Endothelial cell of umbilical vein (primary cell): ENCODE measurements around the gene CCDC34. TPM values are rescaled to one million over a fixed set of nuclear protein-coding genes. Genes with fewer than 3 reads are reported as not detected.

Source experiments
- BruUV-seq: library from RNA; stranded (reverse); fragments of 400-500 nt; replicated peaks from 2 replicates; lab custom pipeline; 2021; lab: Mats Ljungman, UMichigan
- CTCF ChIA-PET: fragments of 300-600, 350-600 bp; sonication (Branson Sonifier 250); formaldehyde crosslinking; loops from one replicate; lab custom pipeline; 2021; ENCODE audit warnings: antibody characterized with exemption, inconsistent platforms; lab: Charles Lee
- POLR2A ChIA-PET: fragments of 300-600, 350-600 bp; sonication (Branson Sonifier 250); formaldehyde crosslinking; loops from one replicate; lab custom pipeline; 2021; ENCODE audit warnings: antibody characterized with exemption, inconsistent platforms; lab: Charles Lee
- DNase-seq: peaks from one replicate; pipeline ENCODE4 v3.0.0-alpha.2; 2011; ENCODE audit warnings: low read depth, low spot score
- FAIRE-seq: peaks from 2 replicates; lab custom pipeline; 2011; peaks lifted over from hg19 to GRCh38; lab: Jason Lieb, UNC
- H2AFZ ChIP-seq: 2 replicates; pipeline ENCODE4 v1.6.0; 2012; ENCODE audit warnings: low read depth, low read length, control low read depth, inconsistent platforms
- H3K27ac ChIP-seq: 2 replicates; pipeline ENCODE4 v1.5.1; 2011; ENCODE audit warnings: low read depth, mild to moderate bottlenecking, control low read depth, low read length, moderate library complexity; ENCODE audit not compliant: insufficient read depth
- H3K27me3 ChIP-seq, 2 experiments: 2 replicates each; pipeline versions ENCODE4 v1.6.0 to v1.6.1; 2011; ENCODE audit warnings: low read length in 2 of 2, mixed read lengths in 1 of 2; ENCODE audit not compliant: control insufficient read depth in 2 of 2, insufficient read depth in 2 of 2
- H3K36me3 ChIP-seq, 2 experiments: 2 replicates in 1 of 2; 3 replicates in 1 of 2; pipeline ENCODE4 v1.5.1; 2011; ENCODE audit warnings: low read length in 2 of 2, mild to moderate bottlenecking in 1 of 2, moderate library complexity in 1 of 2; ENCODE audit not compliant: control insufficient read depth in 2 of 2, insufficient read depth in 2 of 2; ENCODE audit errors: extremely low read depth in 1 of 2
- H3K4me1 ChIP-seq: 3 replicates; pipeline ENCODE4 v1.5.1; 2011; ENCODE audit warnings: mild to moderate bottlenecking, low read length; ENCODE audit not compliant: control insufficient read depth, insufficient read depth; ENCODE audit errors: extremely low read depth
- H3K4me2 ChIP-seq: 2 replicates; pipeline ENCODE4 v1.6.1; 2011; ENCODE audit warnings: low read length, control low read depth, mixed read lengths; ENCODE audit not compliant: insufficient read depth
- H3K4me3 ChIP-seq, 3 experiments: fragments of 200-600 bp in 1 of 3; sonication (generic), shearing (Covaris generic) in 1 of 3; replicated peaks in 1 of 3; 2 replicates each; pipeline ENCODE4 v1.5.1; 2011 to 2016; ENCODE audit warnings: control low read depth in 3 of 3, low read length in 3 of 3, mild to moderate bottlenecking in 2 of 3, inconsistent platforms in 1 of 3, low read depth in 1 of 3, moderate library complexity in 1 of 3; ENCODE audit not compliant: insufficient read depth in 1 of 3
- H3K79me2 ChIP-seq: 2 replicates; pipeline ENCODE4 v1.6.0; 2012; ENCODE audit warnings: low read length, inconsistent platforms; ENCODE audit not compliant: control insufficient read depth, insufficient read depth
- H3K9ac ChIP-seq: replicated peaks from 2 replicates; pipeline ENCODE3; 2011; ENCODE audit warnings: low read length, control low read depth; ENCODE audit not compliant: insufficient read depth; ENCODE audit errors: extremely low read depth
- H3K9me1 ChIP-seq: replicated peaks from 3 replicates; pipeline ENCODE4 v1.6.0; 2011; ENCODE audit warnings: mild to moderate bottlenecking, low read length; ENCODE audit not compliant: control insufficient read depth, insufficient read depth; ENCODE audit errors: extremely low read depth
- H3K9me3 ChIP-seq: replicated peaks from 2 replicates; pipeline ENCODE4 v1.5.1; 2012; ENCODE audit warnings: low read length, inconsistent platforms; ENCODE audit not compliant: control insufficient read depth, insufficient read depth
- H4K20me1 ChIP-seq: replicated peaks from 2 replicates; pipeline ENCODE3; 2011; ENCODE audit warnings: mild to moderate bottlenecking, low read length; ENCODE audit not compliant: control insufficient read depth, insufficient read depth; ENCODE audit errors: extremely low read depth
- EZH2 ChIP-seq: IDR thresholded peaks from 2 replicates; pipeline ENCODE4 v1.6.1; 2012; ENCODE audit warnings: borderline replicate concordance, low read depth, mild to moderate bottlenecking, moderate library complexity, low read length, inconsistent platforms; ENCODE audit not compliant: severe bottlenecking
- FOS ChIP-seq: IDR thresholded peaks from 2 replicates; pipeline ENCODE4 v1.6.1; 2011; ENCODE audit warnings: mild to moderate bottlenecking, low read length, moderate library complexity, borderline replicate concordance; ENCODE audit not compliant: insufficient read depth
- JUN ChIP-seq: IDR thresholded peaks from 2 replicates; pipeline ENCODE4 v1.6.1; 2011; ENCODE audit warnings: borderline replicate concordance, low read depth; ENCODE audit not compliant: insufficient read length, insufficient read depth
- MYC ChIP-seq: IDR thresholded peaks from one replicate; pipeline ENCODE4 v1.6.1; 2011; ENCODE audit warnings: mild to moderate bottlenecking, low read depth, low read length
- POLR2A ChIP-seq: IDR thresholded peaks from 2 replicates; pipeline ENCODE4 v1.6.1; 2012; ENCODE audit warnings: low read depth, mild to moderate bottlenecking, control low read depth, low read length
- POLR2AphosphoS5 ChIP-seq: IDR thresholded peaks from 2 replicates; pipeline ENCODE4 v1.6.1; 2012; ENCODE audit warnings: low read depth, mild to moderate bottlenecking, control low read depth, low read length, moderate library complexity; ENCODE audit not compliant: insufficient read depth
- dilution Hi-C: fragments of 300-500 bp; cut with MboI; formaldehyde crosslinking; loops from one replicate; pipeline ENCODE4 v1.15.0; 2019; ENCODE audit warnings: low sequenced_read_pairs; ENCODE audit not compliant: extremely low pct_ligation_motif_present
- intact Hi-C: fragments of 100-400 bp; cut with micrococcal nuclease; formaldehyde crosslinking; loops from one replicate; pipeline ENCODE4 v1.10.0; 2022
- polyA plus RNA-seq, 4 experiments: library from polyadenylated mRNA; depleted of rRNA in 3 of 4; stranded (reverse) in 3 of 4; unstranded in 1 of 4; fragments of >200 nt; gene quantifications; 2 replicates each; pipeline versions ENCODE4 v1.2.1 to v1.2.3, GENCODE V29; 2011 to 2012; ENCODE audit warnings: missing spikeins in 1 of 4
- total RNA-seq: library from RNA; stranded (reverse); gene quantifications from 2 replicates; pipeline ENCODE4 v1.2.3, GENCODE V29; 2021
- TF ChIP-seq, protein P1 (sequence below): IDR thresholded peaks from 2 replicates; pipeline ENCODE4 v1.6.1; 2011; ENCODE audit not compliant: insufficient read depth, insufficient read length
- TF ChIP-seq, protein P2 (sequence below), 2 donors: IDR thresholded peaks; 1 replicate in 1 of 2; 2 replicates in 1 of 2; pipeline ENCODE4 v1.5.1; 2011; ENCODE audit warnings: low read length in 2 of 2, mild to moderate bottlenecking in 2 of 2, moderate library complexity in 2 of 2, control low read depth in 1 of 2, inconsistent platforms in 1 of 2, low read depth in 1 of 2; ENCODE audit not compliant: insufficient read depth in 1 of 2; ENCODE audit errors: extremely low read depth in 1 of 2

CCDC34 gene
- total and polyA plus RNA-seq, 2 donors (not counting 3 experiments of a cell fraction or from before 2014, with no cell fraction given), result 2.3 to 11.4 TPM

DNA sequence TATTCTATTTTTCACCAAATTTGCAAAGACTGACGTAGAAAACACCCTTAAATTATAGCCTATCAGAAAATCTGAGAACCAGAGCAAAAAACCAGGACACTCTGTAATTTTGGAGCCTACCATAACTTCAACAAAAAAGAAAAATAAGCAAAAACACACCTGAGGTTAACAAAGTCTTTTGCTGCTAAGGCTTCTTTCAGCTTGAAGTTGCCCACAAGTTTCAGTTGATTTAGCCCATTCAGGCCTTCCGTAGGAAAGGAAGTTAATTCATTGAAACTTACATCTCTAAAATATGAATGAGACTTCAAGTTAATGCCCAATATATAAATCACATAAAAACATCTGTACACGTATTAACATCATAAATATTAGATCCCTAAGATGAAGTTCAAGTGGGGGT lies 10.4 kb upstream of the CCDC34 start:
- TF ChIP-seq, protein P1, sequence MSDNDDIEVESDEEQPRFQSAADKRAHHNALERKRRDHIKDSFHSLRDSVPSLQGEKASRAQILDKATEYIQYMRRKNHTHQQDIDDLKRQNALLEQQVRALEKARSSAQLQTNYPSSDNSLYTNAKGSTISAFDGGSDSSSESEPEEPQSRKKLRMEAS, result no peak
- TF ChIP-seq, protein P2, sequence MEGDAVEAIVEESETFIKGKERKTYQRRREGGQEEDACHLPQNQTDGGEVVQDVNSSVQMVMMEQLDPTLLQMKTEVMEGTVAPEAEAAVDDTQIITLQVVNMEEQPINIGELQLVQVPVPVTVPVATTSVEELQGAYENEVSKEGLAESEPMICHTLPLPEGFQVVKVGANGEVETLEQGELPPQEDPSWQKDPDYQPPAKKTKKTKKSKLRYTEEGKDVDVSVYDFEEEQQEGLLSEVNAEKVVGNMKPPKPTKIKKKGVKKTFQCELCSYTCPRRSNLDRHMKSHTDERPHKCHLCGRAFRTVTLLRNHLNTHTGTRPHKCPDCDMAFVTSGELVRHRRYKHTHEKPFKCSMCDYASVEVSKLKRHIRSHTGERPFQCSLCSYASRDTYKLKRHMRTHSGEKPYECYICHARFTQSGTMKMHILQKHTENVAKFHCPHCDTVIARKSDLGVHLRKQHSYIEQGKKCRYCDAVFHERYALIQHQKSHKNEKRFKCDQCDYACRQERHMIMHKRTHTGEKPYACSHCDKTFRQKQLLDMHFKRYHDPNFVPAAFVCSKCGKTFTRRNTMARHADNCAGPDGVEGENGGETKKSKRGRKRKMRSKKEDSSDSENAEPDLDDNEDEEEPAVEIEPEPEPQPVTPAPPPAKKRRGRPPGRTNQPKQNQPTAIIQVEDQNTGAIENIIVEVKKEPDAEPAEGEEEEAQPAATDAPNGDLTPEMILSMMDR (IDR thresholded peaks at IDR 0.05; ENCODE audit: extremely low read depth in 1 of 2, insufficient read depth in 1 of 2, low read depth in 1 of 2, low read length in 2 of 2), result no peak
- TF ChIP-seq FOS (no peak), JUN (no peak), POLR2A (no peak), POLR2AphosphoS5 (no peak), MYC (no peak), EZH2 (no peak)
- intact Hi-C loops, result no loop called here
- ChIA-PET POLR2A (no interaction called here), CTCF (interaction anchor here (1.5 to 1.7 kb wide), 2 partner anchors 11 to 13 kb away, joined by 3 to 4 read pairs; partner anchors contain the start of gene CCDC34)
- H3K36me3 ChIP-seq, result no peaks in the 10 kb centered on the region
- no TSS peak for BruUV-seq
- H3K4me1 ChIP-seq, result no peaks in the 10 kb centered on the region
- FAIRE-seq (no peak), DNase-seq (no peak)
- no peak overlapping the region for H3K4me3 ChIP-seq
- no peaks in the 10 kb centered on the region for H4K20me1 ChIP-seq
- H3K9me1 ChIP-seq, result no peaks in the 10 kb centered on the region
- H3K9ac ChIP-seq, result no peak overlapping the region
- no peaks in the 10 kb centered on the region for H3K27me3 ChIP-seq
- H3K9me3 ChIP-seq, result no peaks in the 10 kb centered on the region
- no peak overlapping the region for H2AFZ ChIP-seq
- no peaks in the 10 kb centered on the region for H3K79me2 ChIP-seq
- no peak overlapping the region for H3K27ac ChIP-seq
- dilution Hi-C loops, result no loop called here
- no peak overlapping the region for H3K4me2 ChIP-seq
